ENCODE results near the gene LUC7L3. TPM values are rescaled to one million over a fixed set of nuclear protein-coding genes. Genes with fewer than 3 reads are reported as not detected.

LUC7L3 gene
- total RNA-seq, 1 experiment from 2014 or later: 154 TPM

- Histone ChIP-seq H2AFZ (ENCODE audit: low read length) (no peak overlapping the region), H3K23me2 (ENCODE audit: insufficient read length, low read depth, low read length, poor library complexity, severe bottlenecking) (no peaks in the 10 kb centered on the region), H2BK5ac (ENCODE audit: insufficient read length, low read length) (no peak overlapping the region), H3K23ac (ENCODE audit: insufficient read length, low read depth, low read length) (no peak overlapping the region), H2BK15ac (ENCODE audit: low read depth, low read length) (no peak overlapping the region), H3K27me3 (ENCODE audit: insufficient read depth, low read length) (no peaks in the 10 kb centered on the region), H4K91ac (ENCODE audit: insufficient read length, low read depth, low read length) (no peak overlapping the region), H3K4me2 (ENCODE audit: insufficient read depth, insufficient read length, low read length) (no peak overlapping the region), H3K56ac (ENCODE audit: insufficient read length, low read depth, low read length) (no peak overlapping the region), H3K4me1 (ENCODE audit: insufficient read depth, low read length) (no peaks in the 10 kb centered on the region), H4K5ac (ENCODE audit: insufficient read length, low read depth, low read length) (no peak overlapping the region), H3T11ph (ENCODE audit: low read length) (no peak overlapping the region), H4K20me1 (ENCODE audit: control insufficient read depth, insufficient read depth, insufficient read length) (no peaks in the 10 kb centered on the region), H3K9ac (ENCODE audit: extremely low read depth, insufficient read length, low read length) (no peak overlapping the region), H3K9me3 (ENCODE audit: control insufficient read depth, low read depth, low read length) (no peaks in the 10 kb centered on the region), H3K27ac (ENCODE audit: insufficient read length, low read depth, low read length) (no peak overlapping the region), H2BK20ac (ENCODE audit: low read depth, low read length, poor library complexity, severe bottlenecking) (no peak overlapping the region), H2BK12ac (ENCODE audit: insufficient read length, low read depth, low read length) (no peak overlapping the region), H2BK120ac (ENCODE audit: low read depth, low read length, poor library complexity, severe bottlenecking) (no peak overlapping the region), H4K8ac (replicated peaks; ENCODE audit: insufficient read length, low read depth, low read length) (no peak overlapping the region), H3K18ac (ENCODE audit: insufficient read length, low read depth, low read length) (no peak overlapping the region), H3K79me1 (ENCODE audit: insufficient read depth, low read depth, low read length, poor library complexity, severe bottlenecking) (no peaks in the 10 kb centered on the region), H2AK5ac (ENCODE audit: insufficient read length, low read length) (no peak overlapping the region), H3K79me2 (ENCODE audit: insufficient read depth, low read length) (no peaks in the 10 kb centered on the region), H3K4ac (ENCODE audit: low read depth, low read length) (no peak overlapping the region), H3K14ac (ENCODE audit: insufficient read depth, low read length) (no peak overlapping the region)
- H3K9me3 Mint-ChIP-seq: no peaks in the 10 kb centered on the region; a peak in 1 of 5 replicates
- H3K27ac Mint-ChIP-seq: no peak overlapping the region
- H3K4me3 Mint-ChIP-seq: no peak overlapping the region
- peaks cover 24 to 37% of the 10 kb centered on the region in 2 experiments for H3K4me1 Mint-ChIP-seq
- no peak for TF ChIP-seq CTCF (conservative IDR thresholded peaks at IDR 0.05)
- H3K36me3 Mint-ChIP-seq (ENCODE audit: insufficient read depth in 1 of 3, low read depth in 3 of 3): no peaks in the 10 kb centered on the region
- DNase-seq: no peak
- peaks cover 3% of the 10 kb centered on the region for H3K27me3 Mint-ChIP-seq (ENCODE audit: low read depth)
- WGBS (ENCODE audit: extremely low coverage, insufficient read length, low lambda C conversion rate): no CpG with 5 or more reads among the region's 28 CpGs
These were observed 35.7 kb upstream of the LUC7L3 start for GRCh38 chr17:50683434-50684287.
